ENCODE measurements around the gene KCNE4.

The KCNE4 gene

GRCh38 chr2:223047260-223047761, 4.7 kb upstream of the KCNE4 start:
- Mint-ChIP-seq H3K27ac (no peak overlapping the region), H3K4me1 (ENCODE audit: low read depth) (peaks cover 13% of the 10 kb centered on the region), H3K9me3 (ENCODE audit: low read depth) (no peaks in the 10 kb centered on the region), H3K4me3 (no peak overlapping the region), H3K36me3 (no peaks in the 10 kb centered on the region), H3K27me3 (peaks cover 3% of the 10 kb centered on the region)

DNA sequence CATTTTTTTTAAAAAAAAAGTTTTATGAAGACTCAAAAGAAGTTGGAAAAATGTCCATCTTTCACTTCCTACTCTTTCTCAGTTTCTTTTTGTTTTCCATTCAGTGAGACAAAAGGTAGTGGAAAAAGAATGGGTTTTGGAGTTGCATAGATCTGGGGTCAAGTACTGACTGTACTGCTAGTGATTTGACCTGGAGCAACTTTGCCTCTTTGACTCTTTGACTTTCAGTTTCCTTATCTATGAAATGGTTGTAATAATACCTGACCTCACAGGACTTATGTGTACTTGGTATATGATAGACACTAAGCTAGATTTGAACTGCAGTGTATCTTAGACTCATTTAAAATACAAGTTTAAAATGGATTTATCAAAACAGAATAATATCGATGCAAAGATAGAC, 3.5 kb upstream of the KCNE4 start:
- Mint-ChIP-seq H3K36me3 (no peaks in the 10 kb centered on the region), H3K27me3 (peaks cover 3% of the 10 kb centered on the region), H3K27ac (no peak overlapping the region), H3K9me3 (ENCODE audit: low read depth) (no peaks in the 10 kb centered on the region), H3K4me3 (no peak overlapping the region), H3K4me1 (ENCODE audit: low read depth) (peaks cover 7% of the 10 kb centered on the region)

DNA sequence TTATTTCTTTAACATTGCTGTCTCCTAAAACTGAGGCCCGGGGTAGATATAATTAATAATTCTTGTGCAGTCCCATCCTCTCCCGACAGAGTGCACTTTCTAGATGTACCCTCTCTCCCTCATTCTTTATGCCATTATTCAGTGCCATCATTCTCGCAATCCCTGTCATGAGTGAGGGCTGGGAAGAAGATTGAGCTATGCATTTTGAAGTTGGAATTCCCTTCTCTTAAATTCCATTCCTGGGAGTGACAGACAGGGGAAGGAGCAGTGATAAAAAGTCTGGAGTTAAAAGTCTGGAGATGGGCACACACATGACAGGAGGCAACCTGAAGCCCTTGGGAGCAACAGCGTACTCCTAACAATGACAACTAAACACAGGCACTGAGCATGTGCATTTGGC, 2.6 kb upstream of the KCNE4 start:
- Mint-ChIP-seq H3K9me3 (ENCODE audit: low read depth) (no peaks in the 10 kb centered on the region), H3K27ac (no peak overlapping the region), H3K36me3 (no peaks in the 10 kb centered on the region), H3K4me3 (no peak overlapping the region), H3K27me3 (peaks cover 3% of the 10 kb centered on the region), H3K4me1 (ENCODE audit: low read depth) (no peaks in the 10 kb centered on the region)

DNA sequence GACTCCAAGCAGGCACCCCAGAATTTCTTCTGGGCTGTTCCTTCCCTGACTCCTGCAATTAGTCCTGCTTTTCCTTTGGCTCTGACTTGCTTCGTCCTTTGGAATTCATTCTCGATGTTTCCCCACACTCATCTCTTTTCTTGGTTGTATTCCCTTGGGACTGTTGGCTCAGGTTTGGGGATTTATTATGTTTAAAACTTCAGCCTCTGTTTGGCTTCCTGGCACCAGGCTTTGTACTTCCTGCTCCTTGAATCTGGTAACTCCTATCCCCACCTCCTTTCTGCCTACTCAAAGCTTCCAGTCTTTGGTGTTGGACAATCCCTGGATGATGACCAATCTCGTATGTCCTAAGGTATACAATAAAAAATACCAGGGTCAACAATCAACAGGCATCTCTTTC, 1.8 kb upstream of the KCNE4 start:
- Mint-ChIP-seq H3K9me3 (ENCODE audit: low read depth) (no peaks in the 10 kb centered on the region), H3K27ac (no peak overlapping the region), H3K4me3 (no peak overlapping the region), H3K36me3 (no peaks in the 10 kb centered on the region), H3K4me1 (ENCODE audit: low read depth) (no peaks in the 10 kb centered on the region), H3K27me3 (peaks cover 3% of the 10 kb centered on the region)

DNA sequence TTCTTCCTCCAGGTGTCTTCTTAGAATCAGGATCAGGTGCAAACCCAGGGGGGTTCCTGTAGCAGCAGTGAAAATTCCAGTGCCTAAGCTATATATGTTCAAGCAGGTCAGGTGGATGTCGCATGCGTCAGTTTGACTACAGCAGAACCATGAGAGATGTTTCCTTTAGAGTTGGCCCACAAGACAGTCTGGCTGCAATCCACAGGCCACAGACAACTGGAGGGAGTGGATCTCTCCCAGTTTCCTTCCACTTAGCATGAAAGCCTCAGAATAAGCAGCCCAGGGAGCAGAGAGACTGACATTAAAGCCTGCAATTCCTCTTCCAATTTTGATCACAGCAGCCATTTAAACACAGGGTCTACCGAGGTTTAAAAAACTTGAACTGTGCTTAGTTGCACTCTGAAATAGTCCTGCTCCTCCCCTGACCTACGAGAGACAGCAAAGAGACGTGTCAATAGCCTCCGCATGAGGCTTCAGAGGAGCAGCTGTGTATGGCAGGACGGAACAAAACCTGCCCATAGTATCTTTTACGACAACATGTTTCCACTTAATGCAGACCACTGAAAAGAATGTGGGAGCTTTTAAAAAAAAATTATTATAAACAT, 988 bp upstream of the KCNE4 start:
- Mint-ChIP-seq H3K27ac (no peak overlapping the region), H3K4me1 (ENCODE audit: low read depth) (no peaks in the 10 kb centered on the region), H3K4me3 (no peak overlapping the region), H3K9me3 (ENCODE audit: low read depth) (no peaks in the 10 kb centered on the region), H3K36me3 (no peaks in the 10 kb centered on the region), H3K27me3 (peaks cover 4% of the 10 kb centered on the region)

- Mint-ChIP-seq H3K27ac (no peak overlapping the region), H3K36me3 (no peaks in the 10 kb centered on the region), H3K4me1 (ENCODE audit: low read depth) (no peaks in the 10 kb centered on the region), H3K9me3 (ENCODE audit: low read depth) (no peaks in the 10 kb centered on the region), H3K27me3 (peaks cover 1% of the 10 kb centered on the region), H3K4me3 (no peak overlapping the region)
Measured at GRCh38 chr2:223052548-223053483, 826 bp downstream of the KCNE4 start.

DNA sequence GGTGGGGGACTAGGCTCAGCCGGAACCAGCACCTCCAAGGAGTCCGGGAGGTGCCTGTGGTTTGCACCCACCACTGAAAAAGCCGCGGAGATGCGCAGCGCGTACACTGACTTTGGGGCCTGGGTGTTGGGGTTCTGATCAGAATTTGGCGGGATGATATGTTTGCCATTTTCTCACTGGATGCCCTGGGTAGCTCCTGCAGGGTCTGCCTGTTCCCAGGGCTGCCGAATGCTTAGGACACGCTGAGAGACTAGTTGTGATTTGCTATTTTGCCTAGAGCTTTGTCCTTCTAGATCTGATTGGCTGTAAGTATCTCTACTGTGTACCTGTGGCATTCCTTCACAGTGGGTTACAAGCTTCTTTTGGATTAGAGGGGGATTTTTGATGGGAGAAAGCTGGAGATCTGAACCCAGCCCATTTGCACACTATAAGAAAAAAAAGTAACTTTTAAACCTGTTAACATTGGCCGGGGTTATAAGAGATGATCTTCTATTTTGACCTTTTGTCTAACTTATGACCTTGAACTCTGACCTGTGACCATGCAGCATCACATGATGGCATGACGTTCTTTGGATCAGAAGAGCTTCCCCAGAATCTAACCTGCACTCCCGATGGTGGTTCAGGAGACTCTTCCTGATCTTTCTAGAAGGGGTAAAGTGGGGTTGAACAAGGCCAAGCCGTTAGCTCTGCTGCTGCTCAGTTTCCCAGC, 1.6 kb downstream of the KCNE4 start:
- Mint-ChIP-seq H3K4me1 (ENCODE audit: low read depth) (no peaks in the 10 kb centered on the region), H3K9me3 (ENCODE audit: low read depth) (no peaks in the 10 kb centered on the region), H3K4me3 (no peak overlapping the region), H3K27me3 (peaks cover 5% of the 10 kb centered on the region), H3K27ac (no peak overlapping the region), H3K36me3 (no peaks in the 10 kb centered on the region)

DNA sequence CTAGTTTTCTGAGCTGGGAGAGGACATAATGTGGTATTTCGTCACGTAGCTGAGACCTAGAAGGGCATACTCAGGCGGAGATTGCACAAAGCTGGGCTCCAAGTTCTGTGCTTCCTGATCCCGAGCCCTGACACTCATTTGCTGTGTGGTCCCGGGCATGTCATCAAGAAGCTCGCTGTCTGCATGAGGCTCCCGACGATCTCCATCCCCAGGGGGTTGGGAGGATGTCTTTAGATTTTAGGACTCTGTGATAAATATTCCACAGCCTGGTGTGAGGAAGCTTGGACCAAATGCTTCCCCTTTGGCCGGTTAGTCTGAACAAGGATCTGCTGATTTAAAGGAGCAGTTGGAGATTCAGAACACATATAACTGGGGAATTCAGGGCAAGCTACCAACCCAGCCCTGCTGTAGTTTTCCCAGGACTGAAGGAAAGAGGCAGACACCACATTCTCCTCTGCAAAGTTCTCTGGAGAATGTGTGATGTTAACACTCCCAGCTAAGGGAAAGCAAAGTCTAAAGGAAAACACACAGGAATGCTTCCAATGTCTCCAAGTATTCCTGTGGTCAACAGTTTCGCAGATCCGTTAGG, 2.3 kb downstream of the KCNE4 start:
- no peaks in the 10 kb centered on the region for H3K9me3 Mint-ChIP-seq (ENCODE audit: low read depth)
- H3K4me3 Mint-ChIP-seq: no peak overlapping the region
- H3K4me1 Mint-ChIP-seq (ENCODE audit: low read depth): no peaks in the 10 kb centered on the region
- peaks cover 5% of the 10 kb centered on the region for H3K27me3 Mint-ChIP-seq
- H3K36me3 Mint-ChIP-seq: no peaks in the 10 kb centered on the region
- no peak overlapping the region for H3K27ac Mint-ChIP-seq

GRCh38 chr2:223055140-223055539, 3.1 kb downstream of the KCNE4 start:
- Mint-ChIP-seq H3K4me3 (no peak overlapping the region), H3K4me1 (ENCODE audit: low read depth) (no peaks in the 10 kb centered on the region), H3K27me3 (peaks cover 5% of the 10 kb centered on the region), H3K9me3 (ENCODE audit: low read depth) (no peaks in the 10 kb centered on the region), H3K27ac (no peak overlapping the region), H3K36me3 (no peaks in the 10 kb centered on the region)

DNA sequence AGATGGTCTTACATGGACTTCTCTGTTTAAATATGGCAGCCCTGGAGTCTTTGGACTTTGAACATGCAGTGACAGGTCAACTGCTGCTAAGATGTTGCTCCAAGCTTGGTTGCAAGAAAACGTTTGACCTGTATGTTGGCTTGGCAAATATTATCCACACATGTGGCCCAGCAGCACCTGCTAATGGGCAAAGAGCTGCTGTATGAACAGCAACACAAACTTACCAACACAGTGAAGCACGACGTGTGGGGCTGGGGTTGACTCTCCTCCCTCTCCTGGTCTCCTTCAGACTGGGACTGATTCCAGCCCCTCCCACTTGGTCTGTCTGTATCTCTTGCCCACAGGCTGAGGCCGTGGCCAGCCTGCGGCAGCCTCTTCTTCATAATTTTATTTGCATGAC, 3.8 kb downstream of the KCNE4 start:
- Mint-ChIP-seq H3K4me3 (no peak overlapping the region), H3K9me3 (ENCODE audit: low read depth) (no peaks in the 10 kb centered on the region), H3K27me3 (peaks cover 5% of the 10 kb centered on the region), H3K36me3 (no peaks in the 10 kb centered on the region), H3K4me1 (ENCODE audit: low read depth) (no peaks in the 10 kb centered on the region), H3K27ac (no peak overlapping the region)

GRCh38 chr2:223056701-223057418, 4.9 kb downstream of the KCNE4 start:
- no peak overlapping the region for H3K27ac Mint-ChIP-seq
- H3K36me3 Mint-ChIP-seq: no peaks in the 10 kb centered on the region
- no peaks in the 10 kb centered on the region for H3K9me3 Mint-ChIP-seq (ENCODE audit: low read depth)
- no peaks in the 10 kb centered on the region for H3K4me1 Mint-ChIP-seq (ENCODE audit: low read depth)
- no peak overlapping the region for H3K4me3 Mint-ChIP-seq
- peaks cover 5% of the 10 kb centered on the region for H3K27me3 Mint-ChIP-seq

GRCh38 chr2:223057569-223057968, 5.6 kb downstream of the KCNE4 start:
- H3K4me3 Mint-ChIP-seq: no peak overlapping the region
- H3K4me1 Mint-ChIP-seq (ENCODE audit: low read depth): no peaks in the 10 kb centered on the region
- H3K27me3 Mint-ChIP-seq: peaks cover 5% of the 10 kb centered on the region
- H3K36me3 Mint-ChIP-seq: no peaks in the 10 kb centered on the region
- H3K9me3 Mint-ChIP-seq (ENCODE audit: low read depth): no peaks in the 10 kb centered on the region
- no peak overlapping the region for H3K27ac Mint-ChIP-seq

- H3K4me3 Mint-ChIP-seq: no peak overlapping the region
- no peaks in the 10 kb centered on the region for H3K36me3 Mint-ChIP-seq
- H3K4me1 Mint-ChIP-seq (ENCODE audit: low read depth): no peaks in the 10 kb centered on the region
- H3K9me3 Mint-ChIP-seq (ENCODE audit: low read depth): no peaks in the 10 kb centered on the region
- H3K27ac Mint-ChIP-seq: no peak overlapping the region
- H3K27me3 Mint-ChIP-seq: peaks cover 5% of the 10 kb centered on the region
Measured at GRCh38 chr2:223058952-223059716, 7.1 kb downstream of the KCNE4 start.
